Adipocyte (in vitro differentiated cells): Measurements from ENCODE around the gene DPAGT1.

Source experiments
- DNase-seq: peaks from one replicate; pipeline ENCODE4 v3.0.0-alpha.2; 2015; ENCODE audit warnings: low read depth
- H3K27me3 ChIP-seq: replicated peaks from 2 replicates; pipeline ENCODE4 v1.7.0; 2013; ENCODE audit warnings: mild to moderate bottlenecking, low read length, moderate library complexity; ENCODE audit not compliant: control insufficient read depth, insufficient read depth
- H3K36me3 ChIP-seq: 2 replicates; pipeline ENCODE4 v1.7.0; 2013; ENCODE audit warnings: low read length, mild to moderate bottlenecking, moderate library complexity; ENCODE audit not compliant: control insufficient read depth, insufficient read depth, severe bottlenecking
- H3K4me1 ChIP-seq: 2 replicates; pipeline ENCODE4 v1.7.0; 2013; ENCODE audit warnings: mild to moderate bottlenecking, low read length, moderate library complexity; ENCODE audit not compliant: control insufficient read depth, insufficient read depth
- H3K4me3 ChIP-seq: 2 replicates; pipeline ENCODE4 v1.7.0; 2013; ENCODE audit warnings: mild to moderate bottlenecking, low read length, moderate library complexity
- H3K9ac ChIP-seq: 2 replicates; pipeline ENCODE4 v1.7.0; 2013; ENCODE audit warnings: mild to moderate bottlenecking, low read length, moderate library complexity
- H3K9me3 ChIP-seq: 2 replicates; pipeline ENCODE4 v1.7.0; 2013; ENCODE audit warnings: mild to moderate bottlenecking, low read length, moderate library complexity; ENCODE audit not compliant: control insufficient read depth

DPAGT1 gene

GRCh38 chr11:119114351-119114750, 12.7 kb upstream of the DPAGT1 start:
- H3K4me3 ChIP-seq, result no peak overlapping the region
- no peaks in the 10 kb centered on the region for H3K9me3 ChIP-seq

GRCh38 chr11:119113716-119114115, 12.1 kb upstream of the DPAGT1 start:
- no peaks in the 10 kb centered on the region for H3K9me3 ChIP-seq
- no peaks in the 10 kb centered on the region for H3K27me3 ChIP-seq
- H3K36me3 ChIP-seq, result peaks cover 44% of the 10 kb centered on the region
- no peak for DNase-seq
- peaks cover 3% of the 10 kb centered on the region for H3K4me1 ChIP-seq
- no peak overlapping the region for H3K9ac ChIP-seq
- H3K4me3 ChIP-seq, result no peak overlapping the region

More at GRCh38 chr11:119114351-119114750, 12.7 kb upstream of the DPAGT1 start:
- peaks cover 44% of the 10 kb centered on the region for H3K36me3 ChIP-seq
- H3K9ac ChIP-seq, result no peak overlapping the region
- H3K27me3 ChIP-seq, result no peaks in the 10 kb centered on the region
- no peak for DNase-seq
- no peaks in the 10 kb centered on the region for H3K4me1 ChIP-seq

GRCh38 chr11:119112314-119113020, 10.8 kb upstream of the DPAGT1 start:
- H3K27me3 ChIP-seq, result no peaks in the 10 kb centered on the region
- no peak for DNase-seq
- no peak overlapping the region for H3K4me3 ChIP-seq
- no peak overlapping the region for H3K9ac ChIP-seq
- peaks cover 44% of the 10 kb centered on the region for H3K36me3 ChIP-seq
- H3K9me3 ChIP-seq, result no peaks in the 10 kb centered on the region
- H3K4me1 ChIP-seq, result peaks cover 12% of the 10 kb centered on the region

- Histone ChIP-seq H3K27me3 (no peaks in the 10 kb centered on the region), H3K4me3 (no peak overlapping the region), H3K9ac (no peak overlapping the region), H3K4me1 (peaks cover 17% of the 10 kb centered on the region), H3K9me3 (no peaks in the 10 kb centered on the region), H3K36me3 (peaks cover 41% of the 10 kb centered on the region)
- no peak for DNase-seq
These were observed 9.8 kb upstream of the DPAGT1 start for GRCh38 chr11:119111361-119111925.

- no peak overlapping the region for H3K4me3 ChIP-seq
These were observed 8.8 kb upstream of the DPAGT1 start for GRCh38 chr11:119110439-119110838.

DNA sequence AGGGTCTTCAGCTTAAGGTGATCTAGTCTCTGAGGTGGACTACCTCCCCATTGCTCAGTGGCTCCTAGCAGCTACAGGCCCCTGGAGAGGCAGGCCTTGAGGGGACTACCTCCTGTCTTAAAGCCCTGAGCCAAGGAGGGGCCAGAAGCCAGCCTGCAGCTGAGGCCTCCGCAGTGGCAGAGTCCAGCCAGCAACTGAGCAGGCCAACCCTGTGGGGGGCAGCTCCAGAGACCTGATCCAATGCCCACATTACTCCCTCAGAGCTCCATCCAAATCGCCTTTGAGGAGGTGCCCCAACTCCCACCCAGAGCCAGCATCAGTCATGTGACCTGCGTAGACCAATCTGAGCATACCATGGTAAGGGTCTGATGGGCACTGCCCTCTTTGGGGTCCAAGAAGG, 8.2 kb upstream of the DPAGT1 start:
- no peaks in the 10 kb centered on the region for H3K27me3 ChIP-seq
- peaks cover 18% of the 10 kb centered on the region for H3K4me1 ChIP-seq
- no peak for DNase-seq
- peaks cover 35% of the 10 kb centered on the region for H3K36me3 ChIP-seq
- no peak overlapping the region for H3K9ac ChIP-seq
- no peak overlapping the region for H3K4me3 ChIP-seq
- H3K9me3 ChIP-seq, result no peaks in the 10 kb centered on the region

More at GRCh38 chr11:119110439-119110838, 8.8 kb upstream of the DPAGT1 start:
- Histone ChIP-seq H3K9ac (no peak overlapping the region), H3K36me3 (peaks cover 38% of the 10 kb centered on the region), H3K9me3 (no peaks in the 10 kb centered on the region), H3K27me3 (no peaks in the 10 kb centered on the region), H3K4me1 (peaks cover 18% of the 10 kb centered on the region)
- no peak for DNase-seq

DNA sequence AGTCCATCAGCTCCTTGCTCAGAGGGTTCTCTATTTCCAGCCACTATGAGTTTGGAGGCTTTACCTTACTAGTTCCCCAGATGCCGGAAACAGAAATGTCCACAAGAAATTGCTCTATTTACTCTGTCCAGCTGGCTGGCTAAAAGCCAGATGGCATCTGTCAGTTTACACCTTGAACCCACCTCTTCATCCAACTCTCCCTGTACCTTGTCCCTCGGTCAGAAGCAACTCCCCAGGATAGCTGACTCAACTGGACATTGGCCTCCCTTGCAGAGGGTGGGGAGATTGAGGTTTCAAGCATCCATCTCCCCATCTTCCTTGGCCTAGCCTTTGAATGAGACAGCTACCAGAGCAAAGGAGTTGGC, 7.2 kb upstream of the DPAGT1 start:
- H3K4me3 ChIP-seq, result peak overlapping the region; percentile 91
- H3K9me3 ChIP-seq, result no peaks in the 10 kb centered on the region
- H3K9ac ChIP-seq, result no peak overlapping the region
- H3K27me3 ChIP-seq, result no peaks in the 10 kb centered on the region
- peaks cover 18% of the 10 kb centered on the region for H3K4me1 ChIP-seq
- no peak for DNase-seq
- peaks cover 26% of the 10 kb centered on the region for H3K36me3 ChIP-seq

DNA sequence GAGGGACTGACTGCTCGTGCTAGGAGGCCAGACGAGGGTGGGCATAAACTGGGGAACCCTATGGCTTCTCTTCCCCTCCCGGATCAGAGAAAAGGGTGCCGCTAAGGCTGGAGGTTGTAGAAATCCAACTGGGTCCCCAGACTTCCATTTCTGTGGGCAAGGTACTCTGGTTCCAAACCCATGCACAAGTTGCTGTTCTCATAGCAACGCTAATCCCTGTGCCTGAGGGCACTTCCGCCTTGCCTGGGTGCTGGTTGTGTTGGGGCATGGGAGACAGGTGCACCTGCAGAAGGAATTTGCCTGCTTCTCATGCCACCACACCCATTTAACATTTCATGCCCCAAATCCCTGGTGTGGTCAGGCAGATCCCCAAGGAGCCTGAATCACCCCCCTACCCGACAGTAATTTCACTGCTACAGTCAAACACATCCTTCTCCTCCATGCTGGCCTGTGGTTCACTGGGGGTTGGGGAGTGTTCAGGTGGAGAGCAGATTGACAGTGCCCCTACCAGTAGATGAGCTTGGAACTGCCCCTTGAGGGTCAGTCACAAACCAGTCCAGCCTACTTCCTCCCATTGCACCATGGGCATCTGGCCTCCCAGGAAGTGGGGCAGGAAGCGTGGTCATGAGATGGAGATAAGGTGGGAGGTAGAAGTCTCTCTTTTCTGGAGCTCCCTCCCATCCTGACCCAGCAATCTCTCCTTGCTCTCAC, 6.6 kb upstream of the DPAGT1 start:
- H3K9me3 ChIP-seq, result no peaks in the 10 kb centered on the region
- peak overlapping the region; percentile 91 for H3K9ac ChIP-seq
- H3K36me3 ChIP-seq, result peaks cover 22% of the 10 kb centered on the region
- no peaks in the 10 kb centered on the region for H3K27me3 ChIP-seq
- H3K4me3 ChIP-seq, result peak overlapping the region; percentile 91
- H3K4me1 ChIP-seq, result peaks cover 18% of the 10 kb centered on the region
- peak; percentile 36 for DNase-seq

DNA sequence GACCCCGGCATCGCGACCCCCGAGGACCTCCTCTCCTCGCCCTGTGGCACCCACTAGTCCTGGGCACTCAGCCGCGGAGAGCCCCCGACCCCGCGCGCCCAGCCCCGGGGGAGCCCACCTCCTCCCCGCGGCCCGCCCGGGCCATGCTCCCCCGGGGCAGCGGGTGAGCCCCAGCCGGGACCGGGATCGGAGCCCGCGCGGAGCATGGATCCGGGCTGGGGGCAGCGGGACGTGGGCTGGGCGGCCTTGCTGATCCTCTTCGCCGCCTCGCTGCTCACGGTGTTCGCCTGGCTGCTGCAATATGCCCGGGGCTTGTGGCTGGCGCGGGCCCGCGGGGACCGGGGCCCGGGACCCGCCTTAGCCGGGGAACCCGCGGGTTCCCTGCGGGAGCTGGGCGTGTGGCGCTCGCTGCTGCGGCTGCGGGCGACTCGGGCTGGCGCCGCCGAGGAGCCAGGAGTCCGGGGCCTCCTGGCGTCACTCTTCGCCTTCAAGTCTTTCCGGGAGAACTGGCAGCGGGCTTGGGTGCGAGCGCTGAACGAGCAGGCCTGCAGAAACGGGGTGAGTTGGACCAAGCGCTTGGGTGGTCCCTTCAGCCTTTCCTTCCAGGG, 6.0 kb upstream of the DPAGT1 start:
- DNase-seq, result peak; percentile 52
- H3K9ac ChIP-seq, result peak overlapping the region; percentile 91
- no peaks in the 10 kb centered on the region for H3K27me3 ChIP-seq
- no peaks in the 10 kb centered on the region for H3K9me3 ChIP-seq
- peaks cover 22% of the 10 kb centered on the region for H3K4me1 ChIP-seq
- H3K4me3 ChIP-seq, result peak overlapping the region; percentile 91
- peaks cover 19% of the 10 kb centered on the region for H3K36me3 ChIP-seq

GRCh38 chr11:119106564-119107537, 5.2 kb upstream of the DPAGT1 start, which contains the start of gene C2CD2L:
Gene C2CD2L (plus strand): TSS chr11:119107344. CDS start chr11:119107742, 398 bp downstream.
- peak; percentile 97 for DNase-seq

More at GRCh38 chr11:119106564-119107537, 5.2 kb upstream of the DPAGT1 start, which contains the start of gene C2CD2L:
- peaks cover 22% of the 10 kb centered on the region for H3K4me1 ChIP-seq
- H3K9me3 ChIP-seq, result no peaks in the 10 kb centered on the region
- peaks cover 13% of the 10 kb centered on the region for H3K36me3 ChIP-seq
- H3K4me3 ChIP-seq, result peak within 1 kb of the TSS; percentile 91
- peak within 1 kb of the TSS; percentile 91 for H3K9ac ChIP-seq
- no peaks in the 10 kb centered on the region for H3K27me3 ChIP-seq
